ENCODE data around the gene CRYBA4.

The CRYBA4 gene

GRCh38 chr22:26597026-26597425 is 24.7 kb upstream of the CRYBA4 start:
- DNase-seq (ENCODE audit: low read depth): no peak
- no peak overlapping the region for H3K4me3 ChIP-seq (ENCODE audit: control insufficient read depth, low read depth, low read length)
- TF ChIP-seq CTCF (conservative IDR thresholded peaks at IDR 0.05; ENCODE audit: control insufficient read depth, insufficient read depth, low read depth, low read length): no peak

DNA sequence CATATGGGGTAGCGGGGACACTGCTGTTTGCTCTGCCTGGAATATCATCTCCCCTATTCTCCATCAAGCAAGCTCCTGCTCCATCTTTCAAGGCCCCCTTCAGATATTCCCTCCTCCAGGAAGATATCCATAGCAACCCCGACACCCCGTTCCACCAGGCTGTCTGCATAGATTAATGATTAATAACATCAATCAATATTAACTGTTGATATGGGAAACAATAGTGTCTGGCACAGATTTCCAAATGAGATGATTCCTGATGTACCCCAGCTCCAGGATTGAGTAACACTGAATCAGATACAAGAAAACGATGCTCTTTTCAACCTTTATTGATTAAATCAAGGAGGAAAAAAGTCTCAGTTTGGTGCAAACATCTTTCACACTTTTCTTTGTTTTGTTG is 24.3 kb upstream of the CRYBA4 start:
- TF ChIP-seq CTCF (conservative IDR thresholded peaks at IDR 0.05; ENCODE audit: control insufficient read depth, insufficient read depth, low read depth, low read length): no peak
- no peak overlapping the region for H3K4me3 ChIP-seq (ENCODE audit: control insufficient read depth, low read depth, low read length)
- DNase-seq (ENCODE audit: low read depth): no peak

- DNase-seq (ENCODE audit: low read depth): no peak
- TF ChIP-seq CTCF (conservative IDR thresholded peaks at IDR 0.05; ENCODE audit: control insufficient read depth, insufficient read depth, low read depth, low read length): no peak
- no peak overlapping the region for H3K4me3 ChIP-seq (ENCODE audit: control insufficient read depth, low read depth, low read length)
These were observed 22.3 kb upstream of the CRYBA4 start for GRCh38 chr22:26599505-26599904.

GRCh38 chr22:26601726-26602125 is 20.0 kb upstream of the CRYBA4 start:
- no peak for DNase-seq (ENCODE audit: low read depth)
- no peak overlapping the region for H3K4me3 ChIP-seq (ENCODE audit: control insufficient read depth, low read depth, low read length)
- no peak for TF ChIP-seq CTCF (conservative IDR thresholded peaks at IDR 0.05; ENCODE audit: control insufficient read depth, insufficient read depth, low read depth, low read length)

- no peak for DNase-seq (ENCODE audit: low read depth)
- H3K4me3 ChIP-seq (ENCODE audit: control insufficient read depth, low read depth, low read length): no peak overlapping the region
- no peak for TF ChIP-seq CTCF (conservative IDR thresholded peaks at IDR 0.05; ENCODE audit: control insufficient read depth, insufficient read depth, low read depth, low read length)
These were observed 19.6 kb upstream of the CRYBA4 start for GRCh38 chr22:26602127-26602526.

DNA sequence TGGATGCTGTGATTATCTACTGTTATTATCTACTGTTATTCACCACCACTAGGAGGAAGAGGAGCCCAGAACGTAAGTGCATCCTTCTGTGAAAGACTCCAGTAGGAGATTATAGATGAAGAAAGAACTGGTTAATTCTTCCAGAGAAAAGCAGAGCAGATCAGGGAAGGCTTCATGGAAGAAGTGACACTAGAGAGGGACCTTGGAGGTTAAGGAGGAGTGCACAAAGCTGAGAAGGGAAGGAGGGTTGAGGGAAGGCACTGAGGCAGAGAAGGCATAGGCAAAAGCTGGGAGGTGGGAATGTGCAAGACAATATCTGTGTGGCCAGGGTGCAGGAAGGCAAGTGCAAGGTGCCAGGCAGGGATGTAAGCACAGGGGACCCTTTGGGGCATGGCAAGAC is 17.4 kb upstream of the CRYBA4 start:
- no peak for TF ChIP-seq CTCF (conservative IDR thresholded peaks at IDR 0.05; ENCODE audit: control insufficient read depth, insufficient read depth, low read depth, low read length)
- H3K4me3 ChIP-seq (ENCODE audit: control insufficient read depth, low read depth, low read length): no peak overlapping the region
- no peak for DNase-seq (ENCODE audit: low read depth)

DNA sequence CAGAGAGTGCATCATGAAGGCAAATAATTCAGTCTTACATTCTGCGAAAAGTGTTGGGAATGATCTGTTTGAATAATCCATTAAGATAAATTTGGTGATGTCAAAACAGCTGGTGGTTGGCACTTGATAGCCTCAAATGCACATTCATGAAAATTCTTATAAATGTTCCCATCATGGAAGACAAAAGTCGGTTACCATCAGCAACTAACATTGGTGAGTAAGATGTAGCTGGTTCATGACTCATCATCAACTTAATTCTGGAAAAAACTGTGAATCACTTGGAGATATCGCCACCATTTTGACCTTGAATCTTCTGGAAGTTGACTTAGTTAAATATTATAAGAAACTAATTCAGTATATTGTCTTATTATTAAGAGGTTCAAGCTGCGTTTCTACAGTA is 15.2 kb upstream of the CRYBA4 start:
- TF ChIP-seq CTCF (conservative IDR thresholded peaks at IDR 0.05; ENCODE audit: control insufficient read depth, insufficient read depth, low read depth, low read length): no peak
- peak; percentile 81 for DNase-seq (ENCODE audit: low read depth)
- H3K4me3 ChIP-seq (ENCODE audit: control insufficient read depth, low read depth, low read length): no peak overlapping the region
